H1 (cell line): ENCODE results near the gene SLC20A1. TPM values are rescaled to one million over a fixed set of nuclear protein-coding genes. Genes with fewer than 3 reads are reported as not detected.

Source experiments
- CTCF ChIA-PET: fragments of 300-600 bp; sonication (Branson Sonifier 250); formaldehyde crosslinking; loops from one replicate; lab custom pipeline; 2021; ENCODE audit not compliant: partially characterized antibody; lab: Charles Lee
- POLR2A ChIA-PET: fragments of 300-600 bp; sonication (Branson Sonifier 250); formaldehyde crosslinking; loops from one replicate; lab custom pipeline; 2021; ENCODE audit warnings: inconsistent platforms; ENCODE audit not compliant: partially characterized antibody; lab: Charles Lee
- DNase-seq, 2 experiments: peaks; one replicate each; pipeline versions ENCODE4 v3.0.0 to v3.0.0-alpha.2; 2010 to 2022; ENCODE audit warnings: low spot score in 2 of 2, low read depth in 1 of 2, mixed read lengths in 1 of 2
- FAIRE-seq: peaks from 2 replicates; lab custom pipeline; 2011; peaks lifted over from hg19 to GRCh38; lab: Jason Lieb, UNC
- H2AFZ ChIP-seq: 2 replicates; pipeline ENCODE4 v1.8.1; 2012; ENCODE audit warnings: low read length, inconsistent platforms
- H2AK5ac ChIP-seq: 2 replicates; pipeline ENCODE4 v1.6.1; 2013; ENCODE audit warnings: low read depth, low read length
- H2BK120ac ChIP-seq: replicated peaks from 2 replicates; pipeline ENCODE3; 2013; ENCODE audit warnings: low read depth, low read length, inconsistent platforms
- H2BK12ac ChIP-seq: 2 replicates; pipeline ENCODE4 v1.6.1; 2013; ENCODE audit warnings: low read depth, low read length
- H2BK15ac ChIP-seq: 2 replicates; pipeline ENCODE4 v1.6.1; 2013; ENCODE audit warnings: low read length
- H2BK20ac ChIP-seq: 2 replicates; pipeline ENCODE4 v1.6.1; 2013; ENCODE audit warnings: low read length
- H2BK5ac ChIP-seq: 2 replicates; pipeline ENCODE4 v1.6.1; 2013; ENCODE audit warnings: low read depth, low read length
- H3K14ac ChIP-seq: 2 replicates; pipeline ENCODE4 v1.6.1; 2013; ENCODE audit warnings: inconsistent platforms; ENCODE audit not compliant: insufficient read length
- H3K18ac ChIP-seq: 2 replicates; pipeline ENCODE4 v1.6.1; 2013; ENCODE audit warnings: low read length; ENCODE audit errors: extremely low read depth
- H3K23ac ChIP-seq: 2 replicates; pipeline ENCODE4 v1.6.1; 2013; ENCODE audit warnings: inconsistent platforms; ENCODE audit not compliant: insufficient read length
- H3K23me2 ChIP-seq: 2 replicates; pipeline ENCODE4 v1.6.1; 2013; ENCODE audit warnings: low read depth, low read length
- H3K27ac ChIP-seq: 2 replicates; pipeline ENCODE4 v1.6.1; 2011; ENCODE audit warnings: low read depth, low read length, inconsistent platforms
- H3K27me3 ChIP-seq, 4 experiments: replicated peaks in 1 of 4; 1 replicate in 1 of 4; 2 replicates in 3 of 4; pipeline versions ENCODE4 v1.6.1 to v1.8.1; 2011 to 2013; ENCODE audit warnings: low read length in 3 of 4, mild to moderate bottlenecking in 3 of 4, inconsistent platforms in 2 of 4, mixed read lengths in 2 of 4, moderate library complexity in 1 of 4; ENCODE audit not compliant: control insufficient read depth in 3 of 4, insufficient read depth in 3 of 4; ENCODE audit errors: extremely low read depth in 1 of 4
- H3K36me3 ChIP-seq, 4 experiments: 2 replicates each; pipeline versions ENCODE4 v1.6.1 to v1.8.1; 2011 to 2013; ENCODE audit warnings: mild to moderate bottlenecking in 4 of 4, low read length in 3 of 4, moderate library complexity in 2 of 4, control low read depth in 1 of 4, inconsistent platforms in 1 of 4; ENCODE audit not compliant: insufficient read depth in 4 of 4, control insufficient read depth in 2 of 4
- H3K4ac ChIP-seq: replicated peaks from 2 replicates; pipeline ENCODE3; 2013; ENCODE audit warnings: low read length, low read depth, mixed read lengths, inconsistent platforms; ENCODE audit not compliant: insufficient read length
- H3K4me1 ChIP-seq, 4 experiments: replicated peaks in 1 of 4; 1 replicate in 1 of 4; 2 replicates in 3 of 4; pipeline versions ENCODE4 v1.6.1 to v1.8.1; 2011 to 2013; ENCODE audit warnings: low read length in 3 of 4, inconsistent platforms in 2 of 4, mixed read lengths in 1 of 4; ENCODE audit not compliant: insufficient read depth in 4 of 4, control insufficient read depth in 3 of 4
- H3K4me2 ChIP-seq, 2 experiments: 2 replicates each; pipeline versions ENCODE4 v1.6.1 to v1.8.1; 2011 to 2013; ENCODE audit warnings: low read depth in 2 of 2, low read length in 2 of 2, control low read depth in 1 of 2, inconsistent platforms in 1 of 2, mild to moderate bottlenecking in 1 of 2; ENCODE audit not compliant: insufficient read depth in 1 of 2
- H3K4me3 ChIP-seq, 4 experiments: fragments of 200-600, 300-600 bp in 1 of 4; sonication (generic), shearing (Covaris generic), sonication (Bioruptor Twin) in 1 of 4; 2 replicates each; pipeline versions ENCODE4 v1.5.1 to v1.8.1; 2011 to 2016; ENCODE audit warnings: low read length in 4 of 4, low read depth in 3 of 4, control low read depth in 2 of 4, inconsistent platforms in 2 of 4, mild to moderate bottlenecking in 2 of 4, mixed read lengths in 1 of 4, moderate library complexity in 1 of 4; ENCODE audit not compliant: insufficient read depth in 2 of 4; ENCODE audit errors: extremely low read depth in 1 of 4
- H3K56ac ChIP-seq: replicated peaks from 2 replicates; pipeline ENCODE3; 2013; ENCODE audit warnings: low read depth, mild to moderate bottlenecking, mixed read lengths, low read length, inconsistent platforms; ENCODE audit not compliant: insufficient read length
- H3K79me1 ChIP-seq: 2 replicates; pipeline ENCODE4 v1.6.1; 2013; ENCODE audit warnings: low read depth, low read length, control low read depth
- H3K79me2 ChIP-seq, 2 experiments: 2 replicates each; pipeline versions ENCODE4 v1.6.1 to v1.8.1; 2012 to 2013; ENCODE audit warnings: low read length in 2 of 2, mild to moderate bottlenecking in 2 of 2, inconsistent platforms in 1 of 2; ENCODE audit not compliant: insufficient read depth in 2 of 2, control insufficient read depth in 1 of 2
- H3K9ac ChIP-seq, 4 experiments: replicated peaks in 1 of 4; 1 replicate in 1 of 4; 2 replicates in 3 of 4; pipeline versions ENCODE4 v1.6.1 to v1.8.1; 2011 to 2013; ENCODE audit warnings: low read depth in 3 of 4, low read length in 3 of 4, control low read depth in 2 of 4, mild to moderate bottlenecking in 2 of 4, moderate library complexity in 2 of 4, inconsistent platforms in 1 of 4; ENCODE audit errors: extremely low read depth in 1 of 4
- H3K9me3 ChIP-seq, 2 experiments: 2 replicates each; pipeline versions ENCODE4 v1.6.1 to v1.8.1; 2012 to 2013; ENCODE audit warnings: mild to moderate bottlenecking in 2 of 2, moderate library complexity in 2 of 2, control low read depth in 1 of 2, inconsistent platforms in 1 of 2, low read depth in 1 of 2, low read length in 1 of 2, mixed read lengths in 1 of 2; ENCODE audit not compliant: insufficient read depth in 2 of 2
- H4K20me1 ChIP-seq, 2 experiments: replicated peaks in 1 of 2; 2 replicates each; pipeline versions ENCODE3 to v1.8.1; 2011 to 2013; ENCODE audit warnings: inconsistent platforms in 2 of 2, low read length in 2 of 2, mild to moderate bottlenecking in 1 of 2; ENCODE audit not compliant: insufficient read depth in 2 of 2, control insufficient read depth in 1 of 2
- H4K5ac ChIP-seq: 2 replicates; pipeline ENCODE4 v1.6.1; 2013; ENCODE audit warnings: low read length, low read depth, mixed read lengths, inconsistent platforms; ENCODE audit not compliant: insufficient read length
- H4K8ac ChIP-seq: 2 replicates; pipeline ENCODE4 v1.8.0; 2013; ENCODE audit warnings: mild to moderate bottlenecking, moderate library complexity, low read length, inconsistent platforms; ENCODE audit not compliant: insufficient read depth; ENCODE audit errors: extremely low read depth
- H4K91ac ChIP-seq: replicated peaks from 2 replicates; pipeline ENCODE3; 2013; ENCODE audit warnings: low read length, mixed read lengths, inconsistent platforms; ENCODE audit not compliant: insufficient read length
- ASH2L ChIP-seq: fragments of 200-600, 300-600 bp; sonication (generic); IDR thresholded peaks from one replicate; pipeline ENCODE4 v1.7.1; 2017; ENCODE audit warnings: low read length
- CTCF ChIP-seq, 3 experiments: IDR thresholded peaks; 1 replicate in 2 of 3; 2 replicates in 1 of 3; pipeline versions ENCODE4 v1.5.1 to v1.6.1; 2011; ENCODE audit warnings: low read length in 3 of 3, mild to moderate bottlenecking in 3 of 3, inconsistent platforms in 2 of 3, low read depth in 1 of 3, moderate library complexity in 1 of 3; ENCODE audit not compliant: insufficient read depth in 1 of 3; ENCODE audit errors: control extremely low read depth in 1 of 3
- KDM5A ChIP-seq: fragments of 200-600 bp; IDR thresholded peaks from 2 replicates; pipeline ENCODE4 v1.7.1; 2012; ENCODE audit warnings: mild to moderate bottlenecking, low read length, inconsistent platforms, mixed read lengths
- RXRA ChIP-seq: IDR thresholded peaks from 2 replicates; pipeline ENCODE4 v1.6.1; 2011; ENCODE audit warnings: low read depth, mild to moderate bottlenecking, low read length, moderate library complexity; ENCODE audit not compliant: insufficient read depth
- SP2 ChIP-seq: IDR thresholded peaks from 2 replicates; pipeline ENCODE4 v1.6.1; 2012; ENCODE audit warnings: mild to moderate bottlenecking, low read length, inconsistent platforms
- WGBS, 2 experiments: shearing (Covaris generic) in 1 of 2; methylation state at CpG; one replicate each; pipeline versions ENCODE4 v1.1.6 to v1.1.7; 2013 to 2015; ENCODE audit warnings: low lambda C conversion rate in 2 of 2, mixed read lengths in 2 of 2, inconsistent platforms in 1 of 2, low coverage in 1 of 2, missing lambda C conversion rate in 1 of 2; ENCODE audit not compliant: insufficient replicate concordance in 2 of 2, insufficient coverage in 1 of 2, insufficient read length in 1 of 2; ENCODE audit errors: extremely low coverage in 1 of 2, missing lambda C conversion rate in 1 of 2; 5-methylcytosine and 5-hydroxymethylcytosine counted together
- polyA plus RNA-seq, 7 experiments: library from polyadenylated mRNA; depleted of rRNA in 3 of 7; stranded (reverse) in 5 of 7; unstranded in 2 of 7; fragments of >200 nt in 5 of 7; fragments of 200-250 nt in 2 of 7; gene quantifications; 1 replicate in 5 of 7; 2 replicates in 1 of 7; 4 replicates in 1 of 7; pipeline versions ENCODE4 v1.2.1 to v1.2.3, GENCODE V29; 2011 to 2013; ENCODE audit warnings: missing spikeins in 2 of 7, mixed read lengths in 2 of 7
- total RNA-seq: library from RNA; stranded (reverse); fragmentation: NEBNext Ultra II Directional; extraction: Animal tissue kit (Norgen Biotek cat#: 25700); gene quantifications from 2 replicates; pipeline ENCODE4 v1.2.1, GENCODE V29; 2021

The SLC20A1 gene
- total and polyA plus RNA-seq, 2 of the 8 experiments (the other 6 are each of a cell fraction or from before 2014, with no cell fraction given): 42.6 to 105 TPM

GRCh38 chr2:112640800-112641675 is 4.7 kb upstream of the SLC20A1 start:
- DNase-seq: no peak
- Histone ChIP-seq H3K4me2 (no peak overlapping the region), H3K27ac (no peak overlapping the region), H4K20me1 (no peaks in the 10 kb centered on the region), H3K36me3 (no peaks in the 10 kb centered on the region), H2BK120ac (no peak overlapping the region), H3K79me1 (no peaks in the 10 kb centered on the region; the same call in 1 of the 2 replicates), H3K27me3 (peaks cover 0 to 5% (median 0%) of the 10 kb centered on the region in 4 experiments; a peak in 3 of 7 replicates), H4K91ac (no peak overlapping the region), H3K4ac (no peak overlapping the region), H3K56ac (no peak overlapping the region), H3K23me2 (peaks cover 6% of the 10 kb centered on the region), H3K18ac (no peak overlapping the region), H2AK5ac (no peak overlapping the region), H3K14ac (no peak overlapping the region), H3K79me2 (peaks cover 0 to 2% of the 10 kb centered on the region in 2 experiments; a peak in 1 of 4 replicates), H2BK20ac (no peak overlapping the region), H2BK15ac (no peak overlapping the region), H2BK12ac (no peak overlapping the region), H3K4me1 (peaks cover 2 to 5% (median 4%) of the 10 kb centered on the region in 4 experiments; a peak in 4 of 7 replicates), H4K5ac (no peak overlapping the region), H3K4me3 (no peak overlapping the region), H3K23ac (no peak overlapping the region), H2BK5ac (no peak overlapping the region), H3K9me3 (no peaks in the 10 kb centered on the region), H4K8ac (no peak overlapping the region), H2AFZ (no peak overlapping the region), H3K9ac (no peak overlapping the region; a peak in 1 of 7 replicates)
- TF ChIP-seq RXRA (no peak), KDM5A (no peak), CTCF (IDR thresholded peaks at IDR 0.05; ENCODE audit: control extremely low read depth in 1 of 3, insufficient read depth in 1 of 3, low read depth in 1 of 3, low read length in 3 of 3) (no peak), ASH2L (no peak), SP2 (no peak)
- WGBS, 2 experiments: 82% methylated on average over 8 of the region's 8 CpGs; no CpG with 5 or more reads in 1 of the 2 experiments
- no peak for FAIRE-seq
- ChIA-PET CTCF (interaction anchor here (1.1 to 2.3 kb wide), 2 partner anchors 14 to 84 kb away, joined by 3 to 7 read pairs; no protein-coding TSS in a partner anchor), POLR2A (interaction anchor here (0.6 to 1.4 kb wide), 3 partner anchors 13 to 31 kb away, joined by 3 to 4 read pairs (median 4); no protein-coding TSS in a partner anchor)
